KOPT-K1 (cell line): ENCODE data around the gene AHSA1.

ENCODE experiments used
- H3K27ac ChIP-seq: fragments of 200-600 bp; sonication (generic); 2 replicates; pipeline ENCODE4 v1.5.1; 2016; ENCODE audit warnings: antibody characterized with exemption, mild to moderate bottlenecking, low read depth, low read length; ENCODE audit not compliant: poor library complexity, severe bottlenecking
- H3K36me3 ChIP-seq: fragments of 200-600 bp; sonication (generic); 2 replicates; pipeline ENCODE4 v1.5.1; 2017; ENCODE audit warnings: antibody characterized with exemption, mild to moderate bottlenecking, low read length, moderate library complexity; ENCODE audit not compliant: insufficient read depth
- H3K9me3 ChIP-seq: fragments of 200-600 bp; sonication (generic); 2 replicates; pipeline ENCODE4 v1.5.1; 2017; ENCODE audit warnings: antibody characterized with exemption, low read length, mild to moderate bottlenecking; ENCODE audit not compliant: insufficient read depth, poor library complexity, severe bottlenecking

AHSA1 gene

DNA sequence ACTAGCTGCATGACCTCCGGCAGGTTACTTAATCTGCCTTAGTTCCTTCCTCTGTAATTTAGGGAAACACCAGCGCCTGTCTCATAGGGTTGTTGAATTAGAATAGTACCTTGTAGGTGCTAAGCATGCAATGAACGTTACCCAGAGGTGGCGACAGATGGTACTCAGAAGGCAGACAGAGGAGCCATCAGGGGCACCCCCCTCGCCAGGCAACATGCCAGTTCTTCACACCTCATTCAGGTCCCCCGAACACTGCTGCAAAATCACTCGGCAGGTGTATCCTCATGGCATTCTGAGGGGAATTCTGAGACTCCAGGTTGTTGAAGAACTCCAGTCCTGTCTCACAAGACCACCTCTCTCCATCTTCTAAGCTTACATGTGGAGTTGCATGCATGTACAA lies 30.7 kb downstream of the AHSA1 start:
- Histone ChIP-seq H3K27ac (no peak overlapping the region), H3K36me3 (no peaks in the 10 kb centered on the region), H3K9me3 (no peaks in the 10 kb centered on the region)

GRCh38 chr14:77489041-77489440 lies 31.1 kb downstream of the AHSA1 start:
- no peaks in the 10 kb centered on the region for H3K9me3 ChIP-seq
- no peak overlapping the region for H3K27ac ChIP-seq
- no peaks in the 10 kb centered on the region for H3K36me3 ChIP-seq

DNA sequence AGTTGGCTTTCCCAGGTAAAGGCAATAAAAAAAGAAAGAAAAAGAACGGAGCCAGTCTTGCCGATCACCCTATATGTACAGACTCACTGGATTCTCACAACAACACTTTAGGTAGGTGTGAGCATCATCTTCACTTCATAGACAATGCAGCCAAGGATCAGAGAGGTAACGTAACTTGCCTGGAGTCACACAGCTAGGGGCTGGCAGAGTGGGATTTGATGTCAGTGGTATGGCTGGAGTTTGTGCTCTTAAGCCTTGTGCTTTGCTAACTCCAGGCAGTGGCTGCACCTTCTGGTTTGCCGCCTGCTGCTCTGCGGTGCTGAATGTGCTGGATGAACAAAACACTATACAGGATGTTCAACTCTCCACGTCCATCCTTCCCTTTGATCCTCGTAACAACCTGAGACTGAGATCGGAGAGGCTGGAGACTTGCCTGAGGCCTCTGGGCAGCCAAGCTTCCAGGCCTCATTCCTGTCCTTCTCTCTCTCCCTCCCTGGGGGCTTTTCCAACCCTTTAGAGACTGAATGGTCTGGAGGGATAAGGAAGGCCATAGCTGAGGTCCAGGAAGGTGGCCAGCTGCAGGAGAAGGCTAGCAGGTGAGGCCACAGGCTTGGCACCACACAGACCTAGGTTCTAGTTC lies 32.6 kb downstream of the AHSA1 start:
- H3K9me3 ChIP-seq, result no peaks in the 10 kb centered on the region
- no peak overlapping the region for H3K27ac ChIP-seq
- H3K36me3 ChIP-seq, result no peaks in the 10 kb centered on the region

DNA sequence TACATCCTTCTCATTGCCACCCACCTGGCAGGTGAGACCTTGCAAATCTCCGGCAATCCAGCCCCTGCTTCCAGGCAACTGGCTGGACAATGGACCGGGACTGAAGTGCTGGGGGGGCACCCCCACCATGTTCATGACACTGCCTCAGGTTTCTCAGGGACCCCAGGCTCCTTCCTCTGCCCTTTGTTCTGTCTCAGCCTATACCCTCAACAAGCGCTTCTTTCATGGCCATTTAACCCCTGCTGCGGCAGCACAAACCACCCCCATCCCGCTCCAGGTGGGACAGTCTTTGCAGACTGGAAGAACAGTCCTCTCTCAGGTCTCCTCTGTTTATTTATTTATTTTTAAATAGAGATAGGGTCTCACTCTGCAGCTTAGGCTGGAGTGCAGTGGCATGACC lies 33.2 kb downstream of the AHSA1 start:
- no peaks in the 10 kb centered on the region for H3K9me3 ChIP-seq
- no peaks in the 10 kb centered on the region for H3K36me3 ChIP-seq
- H3K27ac ChIP-seq, result no peak overlapping the region

GRCh38 chr14:77495334-77495733 lies 37.4 kb downstream of the AHSA1 start:
- H3K9me3 ChIP-seq, result no peaks in the 10 kb centered on the region
- no peaks in the 10 kb centered on the region for H3K36me3 ChIP-seq
- no peak overlapping the region for H3K27ac ChIP-seq

DNA sequence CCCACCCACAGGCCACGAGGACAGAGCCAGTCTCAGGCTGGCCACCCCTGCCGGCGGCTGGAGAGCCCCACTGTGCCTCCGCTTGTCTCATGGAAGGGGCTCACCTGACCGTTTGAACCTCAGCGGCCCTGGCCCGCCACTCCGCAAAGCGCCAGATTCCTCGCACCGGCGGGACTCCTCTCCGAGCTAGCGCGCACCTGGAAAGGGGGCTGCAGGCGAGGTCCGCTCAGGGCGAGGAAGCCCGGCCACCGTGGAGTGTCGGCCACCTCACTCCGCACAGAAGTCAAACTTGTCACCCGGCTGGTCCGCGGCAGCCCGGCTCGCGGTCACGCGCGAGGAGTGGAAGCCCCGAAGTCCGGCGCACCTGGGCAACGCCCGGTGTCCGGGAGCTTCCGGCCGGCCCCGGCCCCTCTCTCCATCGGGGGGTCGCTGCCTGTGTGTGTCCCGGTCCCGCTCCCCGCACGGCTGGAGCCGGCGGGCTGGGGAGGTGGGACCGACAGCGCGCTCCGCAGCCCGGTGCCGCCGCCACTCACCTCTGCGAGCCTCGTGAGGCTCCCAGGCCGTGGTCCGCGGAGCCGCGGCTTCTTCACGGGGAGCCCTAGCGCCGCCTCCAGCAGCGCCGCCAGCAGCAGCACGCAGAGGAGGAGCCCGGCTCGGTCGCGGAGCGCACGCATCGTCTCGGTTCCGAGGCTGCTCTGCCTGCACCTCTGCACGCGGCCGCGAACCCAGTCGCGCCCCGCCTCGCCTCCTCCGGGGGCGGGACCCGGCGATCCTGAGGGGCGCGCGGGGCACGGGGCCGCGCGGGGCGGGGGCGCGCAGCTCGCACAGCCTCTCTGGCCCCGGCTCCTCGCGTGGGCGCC lies 40.5 kb downstream of the AHSA1 start, which contains the start of gene ISM2:
ISM2 (minus strand) TSS at position 697 of the 860 bp plus-strand sequence; CDS start at position 674, 23 bp downstream.
- no peaks in the 10 kb centered on the region for H3K36me3 ChIP-seq
- H3K9me3 ChIP-seq, result peaks cover 5% of the 10 kb centered on the region
- no peak within 1 kb of the TSS for H3K27ac ChIP-seq

DNA sequence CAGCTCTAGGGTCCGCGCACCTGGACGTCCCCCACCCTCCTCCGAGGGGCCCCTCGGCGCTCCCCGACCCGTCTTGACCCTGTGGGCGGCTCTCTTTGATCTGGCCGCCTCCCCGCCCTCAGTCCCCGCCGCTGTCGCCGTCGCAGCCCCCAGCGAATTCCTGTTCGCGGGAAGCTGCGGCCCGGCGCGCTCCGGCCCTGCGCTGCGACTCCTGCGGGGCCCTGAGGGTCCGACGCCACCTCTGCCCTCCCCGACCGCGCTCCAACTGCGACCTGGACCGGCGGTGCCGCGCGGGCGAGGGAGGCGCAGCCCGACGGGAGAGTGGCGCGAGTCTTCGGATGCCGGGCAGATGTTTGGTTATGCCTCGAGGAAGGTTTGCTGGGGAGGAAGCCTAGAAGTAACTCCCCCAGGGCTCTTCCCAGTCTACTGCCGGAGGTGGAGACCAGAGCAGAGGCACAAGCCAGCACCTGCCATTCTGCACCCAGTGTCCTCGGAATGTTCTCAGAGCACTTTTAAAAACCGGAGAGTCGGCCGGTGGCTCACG lies 41.2 kb downstream of the AHSA1 start:
- H3K27ac ChIP-seq, result no peak overlapping the region
- peaks cover 5% of the 10 kb centered on the region for H3K9me3 ChIP-seq
- no peaks in the 10 kb centered on the region for H3K36me3 ChIP-seq

- Histone ChIP-seq H3K36me3 (0 out of 2 replicates have a peak, but pooled peaks cover under 1% of the 10 kb centered on the region), H3K9me3 (peaks cover 5% of the 10 kb centered on the region), H3K27ac (no peak overlapping the region)
These were observed 44.4 kb downstream of the AHSA1 start for GRCh38 chr14:77502109-77502782.

DNA sequence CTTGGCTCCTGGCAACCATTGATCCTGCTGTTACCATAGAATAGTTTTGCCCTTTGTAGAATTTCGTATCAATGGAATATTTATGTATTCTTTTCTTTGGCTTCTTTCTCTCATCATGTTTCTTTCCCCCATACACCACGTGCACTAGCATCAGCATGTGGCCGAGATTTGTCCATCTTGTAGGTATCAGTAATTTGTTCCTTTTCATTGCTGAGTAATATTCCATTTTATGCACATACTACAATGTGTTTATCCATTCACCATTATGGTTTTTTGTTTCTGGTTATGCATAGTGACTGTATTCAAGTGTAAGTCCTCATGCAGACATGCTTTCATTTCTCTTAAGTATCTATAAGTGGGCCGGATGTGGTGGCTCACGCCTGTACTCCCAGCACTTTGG lies 45.2 kb downstream of the AHSA1 start:
- Histone ChIP-seq H3K9me3 (peaks cover 5% of the 10 kb centered on the region), H3K27ac (no peak overlapping the region), H3K36me3 (0 out of 2 replicates have a peak, but pooled peaks cover 3% of the 10 kb centered on the region)

DNA sequence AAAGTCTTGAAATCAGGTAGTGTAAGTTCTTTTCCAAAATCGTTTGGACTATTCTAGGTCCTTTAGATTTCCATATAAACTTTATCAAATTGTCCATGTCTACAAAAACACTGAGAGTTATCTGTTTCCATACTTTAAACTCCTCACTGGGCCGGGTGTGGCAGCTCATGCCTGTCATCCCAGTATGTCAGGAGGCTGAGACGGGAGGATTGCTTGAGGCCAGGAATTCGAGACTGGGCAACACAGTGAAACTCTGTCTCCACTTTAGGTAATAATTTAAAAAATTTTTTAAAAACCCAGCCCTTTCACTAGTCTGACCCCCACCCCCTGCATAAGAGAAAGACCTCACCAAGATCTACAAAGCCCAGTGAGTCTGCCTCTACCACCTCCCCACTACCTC lies 47.1 kb downstream of the AHSA1 start:
- Histone ChIP-seq H3K9me3 (peaks cover 5% of the 10 kb centered on the region), H3K36me3 (peaks cover 15% of the 10 kb centered on the region; the same call in 1 of the 2 replicates), H3K27ac (no peak overlapping the region)

GRCh38 chr14:77507762-77508161 lies 49.9 kb downstream of the AHSA1 start:
- Histone ChIP-seq H3K36me3 (peaks cover 43% of the 10 kb centered on the region), H3K27ac (no peak overlapping the region), H3K9me3 (peaks cover 5% of the 10 kb centered on the region)

DNA sequence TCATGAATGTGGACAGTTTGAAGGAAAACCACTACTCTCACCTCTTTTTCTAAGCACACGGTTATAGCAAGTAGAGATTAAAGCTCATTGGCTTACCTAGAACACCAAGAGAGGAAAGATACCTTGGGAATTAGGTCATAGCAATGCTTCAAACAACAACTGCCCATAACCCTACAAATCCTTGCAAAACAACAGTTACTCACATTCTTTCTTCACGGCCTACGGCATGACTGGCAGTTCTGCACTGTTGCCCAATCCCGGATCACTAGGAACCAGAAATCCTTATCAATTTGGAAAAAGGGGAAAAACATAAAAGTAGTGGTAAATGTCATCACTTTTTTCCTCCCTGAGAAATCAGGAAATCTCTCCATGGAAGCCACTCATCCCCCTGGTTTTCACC lies 50.4 kb downstream of the AHSA1 start:
- Histone ChIP-seq H3K36me3 (peaks cover 43% of the 10 kb centered on the region), H3K27ac (no peak overlapping the region), H3K9me3 (peaks cover 2% of the 10 kb centered on the region)

DNA sequence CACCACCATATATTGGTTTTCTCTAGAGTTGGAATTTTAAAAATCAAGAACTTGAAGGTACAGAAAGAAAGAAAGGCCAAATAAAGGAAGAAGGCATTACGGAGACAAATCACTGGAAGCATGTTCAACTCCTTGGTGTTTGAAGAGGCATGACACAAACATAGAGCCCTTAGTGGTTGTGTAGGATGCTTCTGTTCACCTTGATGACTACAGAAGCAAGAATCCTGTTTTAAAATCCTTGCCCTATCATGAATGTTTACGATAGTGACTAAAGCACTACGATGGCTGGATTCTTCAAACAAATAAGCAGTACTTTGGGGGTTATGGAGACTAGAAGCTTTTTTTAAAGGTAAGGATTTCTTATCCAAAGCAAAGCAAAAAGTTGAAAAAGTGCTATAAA lies 51.0 kb downstream of the AHSA1 start:
- Histone ChIP-seq H3K36me3 (peaks cover 43% of the 10 kb centered on the region), H3K27ac (no peak overlapping the region), H3K9me3 (no peaks in the 10 kb centered on the region)

- peaks cover 45% of the 10 kb centered on the region for H3K36me3 ChIP-seq
These were observed 51.5 kb downstream of the AHSA1 start for GRCh38 chr14:77509366-77509765.

More at GRCh38 chr14:77509366-77509765, 51.5 kb downstream of the AHSA1 start:
- no peak overlapping the region for H3K27ac ChIP-seq
- H3K9me3 ChIP-seq, result no peaks in the 10 kb centered on the region
